Astrocyte (in vitro differentiated cells and primary cell): ENCODE measurements around the gene STYK1.

Source experiments
- EZH2 ChIP-seq: IDR thresholded peaks from 2 replicates; pipeline ENCODE4 v1.6.1; 2012; ENCODE audit warnings: mild to moderate bottlenecking, low read length, inconsistent platforms; ENCODE audit not compliant: insufficient read depth
- TF ChIP-seq, protein P1 (sequence below): IDR thresholded peaks from 2 replicates; pipeline ENCODE4 v1.5.1; 2011; ENCODE audit warnings: low read depth, mild to moderate bottlenecking, inconsistent platforms, low read length, moderate library complexity; ENCODE audit not compliant: insufficient read depth

DNA sequence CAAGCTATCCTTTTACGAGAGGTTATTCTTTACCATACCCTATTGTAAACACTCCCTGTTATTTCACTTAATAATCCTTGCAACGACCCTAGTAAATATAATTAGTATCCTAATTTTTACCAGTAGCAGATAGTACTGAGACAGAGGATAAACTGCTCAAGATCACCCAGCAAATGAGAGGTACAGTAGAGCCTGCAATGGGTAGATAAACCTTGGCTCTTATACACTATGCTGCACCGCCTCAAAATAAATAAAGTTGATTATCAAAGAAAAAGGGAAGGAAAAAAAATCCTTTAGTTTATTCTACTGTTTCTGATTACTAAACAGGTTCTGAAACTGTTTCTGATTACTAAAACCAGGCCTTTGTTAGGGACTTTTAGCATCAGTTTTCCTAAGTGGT, 26.7 kb upstream of the STYK1 start:
- TF ChIP-seq, protein P1, sequence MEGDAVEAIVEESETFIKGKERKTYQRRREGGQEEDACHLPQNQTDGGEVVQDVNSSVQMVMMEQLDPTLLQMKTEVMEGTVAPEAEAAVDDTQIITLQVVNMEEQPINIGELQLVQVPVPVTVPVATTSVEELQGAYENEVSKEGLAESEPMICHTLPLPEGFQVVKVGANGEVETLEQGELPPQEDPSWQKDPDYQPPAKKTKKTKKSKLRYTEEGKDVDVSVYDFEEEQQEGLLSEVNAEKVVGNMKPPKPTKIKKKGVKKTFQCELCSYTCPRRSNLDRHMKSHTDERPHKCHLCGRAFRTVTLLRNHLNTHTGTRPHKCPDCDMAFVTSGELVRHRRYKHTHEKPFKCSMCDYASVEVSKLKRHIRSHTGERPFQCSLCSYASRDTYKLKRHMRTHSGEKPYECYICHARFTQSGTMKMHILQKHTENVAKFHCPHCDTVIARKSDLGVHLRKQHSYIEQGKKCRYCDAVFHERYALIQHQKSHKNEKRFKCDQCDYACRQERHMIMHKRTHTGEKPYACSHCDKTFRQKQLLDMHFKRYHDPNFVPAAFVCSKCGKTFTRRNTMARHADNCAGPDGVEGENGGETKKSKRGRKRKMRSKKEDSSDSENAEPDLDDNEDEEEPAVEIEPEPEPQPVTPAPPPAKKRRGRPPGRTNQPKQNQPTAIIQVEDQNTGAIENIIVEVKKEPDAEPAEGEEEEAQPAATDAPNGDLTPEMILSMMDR: no peak
- no peak for TF ChIP-seq EZH2
